Hepatocyte (in vitro differentiated cells): ENCODE data around the gene DHRS7B. TPM values are rescaled to one million over a fixed set of nuclear protein-coding genes. Genes with fewer than 3 reads are reported as not detected.

Source experiments
- DNase-seq: peaks from one replicate; pipeline ENCODE4 v3.0.0-alpha.2; 2016; ENCODE audit warnings: low spot score
- H2AFZ ChIP-seq: fragments of 200-600 bp; sonication (generic); 2 replicates; pipeline ENCODE4 v1.6.0; 2016; ENCODE audit warnings: antibody characterized with exemption, mild to moderate bottlenecking
- H3K27ac ChIP-seq: fragments of 200-600 bp; sonication (generic); 2 replicates; pipeline ENCODE4 v1.5.1; 2016; ENCODE audit warnings: mild to moderate bottlenecking
- H3K27me3 ChIP-seq: fragments of 200-600 bp; sonication (generic); 2 replicates; pipeline ENCODE4 v1.6.1; 2016
- H3K36me3 ChIP-seq: fragments of 200-600 bp; sonication (generic); replicated peaks from 2 replicates; pipeline ENCODE4 v1.5.1; 2016; ENCODE audit warnings: low read depth; ENCODE audit not compliant: insufficient read depth
- H3K4me1 ChIP-seq: fragments of 200-600 bp; sonication (generic); 2 replicates; pipeline ENCODE4 v1.5.1; 2016; ENCODE audit warnings: mild to moderate bottlenecking, moderate library complexity; ENCODE audit not compliant: insufficient read depth
- H3K4me2 ChIP-seq: fragments of 200-600 bp; sonication (generic); 2 replicates; pipeline ENCODE4 v1.6.0; 2016
- H3K4me3 ChIP-seq: fragments of 200-600 bp; sonication (generic); 2 replicates; pipeline ENCODE4 v1.5.1; 2016; ENCODE audit warnings: mild to moderate bottlenecking
- H3K79me2 ChIP-seq: fragments of 200-600 bp; sonication (generic); 2 replicates; pipeline ENCODE4 v1.6.0; 2017; ENCODE audit warnings: mild to moderate bottlenecking
- H3K9me2 ChIP-seq: fragments of 200-600 bp; sonication (generic); replicated peaks from 2 replicates; pipeline ENCODE4 v1.6.0; 2017; ENCODE audit warnings: mild to moderate bottlenecking; ENCODE audit not compliant: insufficient read depth
- H3K9me3 ChIP-seq: fragments of 200-600 bp; sonication (generic); 2 replicates; pipeline ENCODE4 v1.5.1; 2016; ENCODE audit warnings: low read depth, mild to moderate bottlenecking
- H4K20me1 ChIP-seq: fragments of 200-600 bp; sonication (generic); 2 replicates; pipeline ENCODE4 v1.6.0; 2016; ENCODE audit warnings: mild to moderate bottlenecking; ENCODE audit not compliant: insufficient read depth, poor library complexity, severe bottlenecking
- CTCF ChIP-seq: fragments of 200-600 bp; sonication (generic); IDR thresholded peaks from 2 replicates; pipeline ENCODE4 v1.5.1; 2016; ENCODE audit warnings: antibody characterized with exemption, mild to moderate bottlenecking; ENCODE audit not compliant: poor library complexity
- EZH2 ChIP-seq: fragments of 200-600 bp; sonication (generic); IDR thresholded peaks from 2 replicates; pipeline ENCODE4 v1.6.1; 2016; ENCODE audit warnings: antibody characterized with exemption, mild to moderate bottlenecking, borderline replicate concordance
- EZH2phosphoT487 ChIP-seq: fragments of 200-600 bp; sonication (generic); IDR thresholded peaks from one replicate; pipeline ENCODE4 v1.6.1; 2018; ENCODE audit warnings: antibody characterized with exemption, mild to moderate bottlenecking, low read depth, moderate library complexity; ENCODE audit not compliant: unreplicated experiment, severe bottlenecking
- WGBS: methylation state at CpG from one replicate; pipeline ENCODE4 v1.1.6; 2016; ENCODE audit warnings: low lambda C conversion rate; ENCODE audit errors: missing lambda C conversion rate; 5-methylcytosine and 5-hydroxymethylcytosine counted together
- polyA plus RNA-seq: library from polyadenylated mRNA; unstranded; fragments of >200 nt; fragmentation: Nextera tagmentation; extraction: Ambion mirVana; gene quantifications from 2 replicates; pipeline ENCODE4 v1.2.1, GENCODE V29; 2016
- total RNA-seq: library from RNA; depleted of rRNA; stranded (reverse); fragments of >200 nt; gene quantifications from 2 replicates; pipeline ENCODE4 v1.2.3, GENCODE V29; 2014

Gene DHRS7B
- total and polyA plus RNA-seq, 2 experiments from 2014 or later, result 34.6 to 46.2 TPM

- no peaks in the 10 kb centered on the region for H3K36me3 ChIP-seq
- no peaks in the 10 kb centered on the region for H4K20me1 ChIP-seq
- no peak overlapping the region for H3K4me3 ChIP-seq
- DNase-seq, result no peak
- no peaks in the 10 kb centered on the region for H3K9me2 ChIP-seq
- H3K79me2 ChIP-seq, result peaks cover 3% of the 10 kb centered on the region
- no peaks in the 10 kb centered on the region for H3K4me1 ChIP-seq
- 98% methylated on average over 6 of the region's 6 CpGs for WGBS
- H3K27ac ChIP-seq, result no peak overlapping the region
- no peaks in the 10 kb centered on the region for H3K9me3 ChIP-seq
- TF ChIP-seq CTCF, result no peak
- TF ChIP-seq EZH2phosphoT487, result no peak
- no peak for TF ChIP-seq EZH2
- no peak overlapping the region for H3K4me2 ChIP-seq
- no peak overlapping the region for H2AFZ ChIP-seq
- no peaks in the 10 kb centered on the region for H3K27me3 ChIP-seq
These were observed 46.1 kb downstream of the DHRS7B start for GRCh38 chr17:21172846-21173245.

GRCh38 chr17:21173543-21173942 is 46.8 kb downstream of the DHRS7B start:
- H2AFZ ChIP-seq, result no peak overlapping the region
- H3K4me2 ChIP-seq, result no peak overlapping the region
- no peaks in the 10 kb centered on the region for H3K36me3 ChIP-seq
- no peak for DNase-seq
- H3K9me3 ChIP-seq, result no peaks in the 10 kb centered on the region
- no peak for TF ChIP-seq EZH2phosphoT487
- TF ChIP-seq CTCF, result no peak
- TF ChIP-seq EZH2, result no peak
- WGBS, result 100% methylated on average over 2 of the region's 2 CpGs
- H3K27me3 ChIP-seq, result no peaks in the 10 kb centered on the region
- H3K9me2 ChIP-seq, result no peaks in the 10 kb centered on the region
- H3K27ac ChIP-seq, result no peak overlapping the region
- H3K4me3 ChIP-seq, result no peak overlapping the region
- no peaks in the 10 kb centered on the region for H4K20me1 ChIP-seq
- H3K4me1 ChIP-seq, result no peaks in the 10 kb centered on the region
- peaks cover 3% of the 10 kb centered on the region for H3K79me2 ChIP-seq

- Histone ChIP-seq H3K4me2 (no peak overlapping the region), H4K20me1 (no peaks in the 10 kb centered on the region), H3K9me3 (no peaks in the 10 kb centered on the region), H3K79me2 (no peaks in the 10 kb centered on the region), H3K4me1 (no peaks in the 10 kb centered on the region), H3K27ac (no peak overlapping the region), H3K9me2 (no peaks in the 10 kb centered on the region), H2AFZ (no peak overlapping the region), H3K27me3 (no peaks in the 10 kb centered on the region), H3K36me3 (no peaks in the 10 kb centered on the region), H3K4me3 (no peak overlapping the region)
- 92% methylated on average over 8 of the region's 8 CpGs for WGBS
- DNase-seq, result no peak
- TF ChIP-seq CTCF, result no peak
These were observed 47.4 kb downstream of the DHRS7B start for GRCh38 chr17:21174186-21174585.

- Histone ChIP-seq H3K79me2 (no peaks in the 10 kb centered on the region), H3K36me3 (no peaks in the 10 kb centered on the region), H3K27me3 (no peaks in the 10 kb centered on the region), H4K20me1 (no peaks in the 10 kb centered on the region), H3K4me3 (no peak overlapping the region), H3K4me2 (no peak overlapping the region), H3K4me1 (no peaks in the 10 kb centered on the region), H3K9me3 (no peaks in the 10 kb centered on the region), H2AFZ (no peak overlapping the region), H3K27ac (no peak overlapping the region), H3K9me2 (no peaks in the 10 kb centered on the region)
- no peak for DNase-seq
- TF ChIP-seq EZH2phosphoT487, result no peak
- TF ChIP-seq CTCF, result no peak
- TF ChIP-seq EZH2, result no peak
- 89% methylated on average over 7 of the region's 7 CpGs for WGBS
These were observed 47.9 kb downstream of the DHRS7B start for GRCh38 chr17:21174713-21175112.
